GM18870 (cell line): Measurements from ENCODE around the gene RAB8B.
A peak's percentile ranks its signal among the peaks of the same experiment; 100 is the strongest.
"Not testable (repeated sequence)": the region's sequence is repeated elsewhere in the genome, so short reads cannot be mapped to it uniquely, and the experiment has no call there.

Source experiments
- ATAC-seq: cut with Tn5 transposase; IDR thresholded peaks from one replicate; pipeline ENCODE4 v1.9.1; 2021; ENCODE audit warnings: moderate library complexity; ENCODE audit not compliant: unreplicated experiment

Gene RAB8B

GRCh38 chr15:63203451-63204090 lies 14.2 kb downstream of the RAB8B start:
- ATAC-seq = no peak

- no peak for ATAC-seq
These were observed 16.7 kb downstream of the RAB8B start for GRCh38 chr15:63206079-63206478.

GRCh38 chr15:63208824-63209223 lies 19.4 kb downstream of the RAB8B start:
- ATAC-seq = not testable (repeated sequence)

GRCh38 chr15:63210151-63211091 lies 21.0 kb downstream of the RAB8B start:
- no peak for ATAC-seq

- ATAC-seq = no peak
These were observed 21.7 kb downstream of the RAB8B start for GRCh38 chr15:63211092-63211490.

- no peak for ATAC-seq
These were observed 22.1 kb downstream of the RAB8B start for GRCh38 chr15:63211549-63211948.

- peak; percentile 38 for ATAC-seq
These were observed 22.9 kb downstream of the RAB8B start for GRCh38 chr15:63212050-63213004.

GRCh38 chr15:63218100-63218808 lies 28.8 kb downstream of the RAB8B start:
- no peak for ATAC-seq

- ATAC-seq = no peak
These were observed 29.8 kb downstream of the RAB8B start for GRCh38 chr15:63219196-63219710.

- ATAC-seq = no peak
These were observed 31.9 kb downstream of the RAB8B start for GRCh38 chr15:63221346-63221745.

GRCh38 chr15:63223463-63223862 lies 34.1 kb downstream of the RAB8B start:
- no peak for ATAC-seq

GRCh38 chr15:63225381-63225780 lies 36.0 kb downstream of the RAB8B start:
- no peak for ATAC-seq

GRCh38 chr15:63226155-63226883 lies 36.9 kb downstream of the RAB8B start:
- ATAC-seq = no peak

GRCh38 chr15:63226966-63227401 lies 37.6 kb downstream of the RAB8B start:
- no peak for ATAC-seq

GRCh38 chr15:63227689-63228088 lies 38.3 kb downstream of the RAB8B start:
- no peak for ATAC-seq

GRCh38 chr15:63231206-63231605 lies 41.8 kb downstream of the RAB8B start:
- no peak for ATAC-seq

GRCh38 chr15:63231706-63232105 lies 42.3 kb downstream of the RAB8B start:
- ATAC-seq = no peak

- no peak for ATAC-seq
These were observed 43.0 kb downstream of the RAB8B start for GRCh38 chr15:63232405-63232804.

GRCh38 chr15:63232943-63233342 lies 43.5 kb downstream of the RAB8B start:
- no peak for ATAC-seq
